AG08396 (cell line): ENCODE results near the gene UNC5B.

Source experiments
- DNase-seq: peaks from one replicate; pipeline ENCODE4 v3.0.0; 2012; ENCODE audit warnings: low spot score, mixed read lengths

The UNC5B gene

GRCh38 chr10:71212318-71213126, at the start of gene UNC5B:
Gene UNC5B (plus strand): TSS chr10:71212570. CDS start chr10:71212986, 416 bp downstream.
- peak; percentile 92 for DNase-seq

GRCh38 chr10:71173466-71173865, 38.9 kb upstream of the UNC5B start:
- no peak for DNase-seq

GRCh38 chr10:71176661-71177060, 35.7 kb upstream of the UNC5B start:
- DNase-seq: no peak

- DNase-seq: no peak
These were observed 34.6 kb upstream of the UNC5B start for GRCh38 chr10:71177651-71178199.

- DNase-seq: no peak
These were observed 33.5 kb upstream of the UNC5B start for GRCh38 chr10:71178880-71179279.

GRCh38 chr10:71179382-71179781, 33.0 kb upstream of the UNC5B start:
- DNase-seq: no peak

- DNase-seq: no peak
These were observed 27.9 kb upstream of the UNC5B start for GRCh38 chr10:71184421-71184820.

GRCh38 chr10:71185209-71185608, 27.2 kb upstream of the UNC5B start:
- DNase-seq: no peak

GRCh38 chr10:71187197-71187596, 25.2 kb upstream of the UNC5B start:
- DNase-seq: no peak

GRCh38 chr10:71187600-71187999, 24.8 kb upstream of the UNC5B start:
- no peak for DNase-seq

- no peak for DNase-seq
These were observed 24.2 kb upstream of the UNC5B start for GRCh38 chr10:71188201-71188600.

- DNase-seq: no peak
These were observed 21.4 kb upstream of the UNC5B start for GRCh38 chr10:71191019-71191418.

- no peak for DNase-seq
These were observed 20.8 kb upstream of the UNC5B start for GRCh38 chr10:71191551-71192076.

- no peak for DNase-seq
These were observed 18.9 kb upstream of the UNC5B start for GRCh38 chr10:71193516-71193915.

- DNase-seq: no peak
These were observed 14.4 kb upstream of the UNC5B start for GRCh38 chr10:71197955-71198354.

- DNase-seq: no peak
These were observed 10.5 kb upstream of the UNC5B start for GRCh38 chr10:71201849-71202248.

GRCh38 chr10:71202314-71202713, 10.1 kb upstream of the UNC5B start:
- no peak for DNase-seq

- no peak for DNase-seq
These were observed 9.2 kb upstream of the UNC5B start for GRCh38 chr10:71203124-71203523.

- no peak for DNase-seq
These were observed 8.7 kb upstream of the UNC5B start for GRCh38 chr10:71203716-71204115.

- no peak for DNase-seq
These were observed 7.6 kb upstream of the UNC5B start for GRCh38 chr10:71204746-71205145.

GRCh38 chr10:71205468-71205867, 6.9 kb upstream of the UNC5B start:
- no peak for DNase-seq

GRCh38 chr10:71206911-71207310, 5.5 kb upstream of the UNC5B start:
- no peak for DNase-seq

- no peak for DNase-seq
These were observed 4.8 kb upstream of the UNC5B start for GRCh38 chr10:71207578-71207977.

- no peak for DNase-seq
These were observed 3.0 kb upstream of the UNC5B start for GRCh38 chr10:71209352-71209715.
